G401.6 (cell line): Measurements from ENCODE around the gene CHAC2.
A peak's percentile ranks its signal among the peaks of the same experiment; 100 is the strongest.
"Not testable (repeated sequence)": the region's sequence is repeated elsewhere in the genome, so short reads cannot be mapped to it uniquely, and the experiment has no call there.

Experiments
- FAIRE-seq: peaks from 2 replicates; lab custom pipeline; 2012; peaks lifted over from hg19 to GRCh38; lab: Jason Lieb, UNC

The CHAC2 gene

DNA sequence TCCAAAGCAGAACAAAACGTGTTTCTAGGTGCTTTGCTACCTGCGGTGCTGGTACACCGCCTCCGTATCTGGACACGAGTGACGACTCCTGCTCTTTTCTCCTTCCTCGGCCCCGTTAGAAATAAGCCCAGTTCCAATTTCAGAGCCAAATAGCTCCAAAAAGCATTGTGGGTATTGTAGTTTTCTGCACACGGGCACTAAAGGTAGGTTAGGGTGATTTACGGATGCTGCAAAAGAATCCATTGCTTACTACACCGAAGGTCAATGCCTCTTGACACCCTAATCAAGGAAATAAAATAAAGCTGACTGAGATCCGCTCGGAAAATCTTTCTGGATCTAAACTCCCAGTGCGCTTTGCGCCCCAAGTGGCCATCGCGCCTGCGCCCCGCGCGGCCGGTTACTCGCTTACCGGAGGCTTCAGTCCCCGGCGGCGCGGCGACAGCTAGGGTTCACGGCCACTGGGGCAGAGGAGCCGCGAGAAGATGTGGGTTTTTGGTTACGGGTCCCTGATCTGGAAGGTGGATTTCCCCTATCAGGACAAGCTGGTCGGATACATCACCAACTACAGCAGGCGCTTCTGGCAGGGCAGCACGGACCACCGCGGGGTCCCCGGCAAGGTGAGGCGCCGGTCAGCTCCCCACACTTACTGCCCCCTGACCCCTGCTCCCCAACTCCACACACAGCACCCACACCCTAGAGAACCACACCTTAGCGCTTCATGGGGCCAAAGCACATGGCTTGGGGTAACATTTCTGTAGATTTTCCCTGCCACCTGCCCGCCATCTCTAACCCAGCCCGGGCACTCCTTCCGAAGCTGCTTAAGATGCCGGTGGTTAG is at the start of gene CHAC2:
CHAC2 (plus strand) TSS at position 400 of the 837 bp plus-strand sequence; CDS start at position 483, 83 bp downstream.
- FAIRE-seq: peak; percentile 80

- FAIRE-seq: not testable (repeated sequence)
Observed at GRCh38 chr2:53720944-53721343, 46.7 kb upstream of the CHAC2 start.

GRCh38 chr2:53724536-53724935 is 43.1 kb upstream of the CHAC2 start:
- no peak for FAIRE-seq

GRCh38 chr2:53725662-53726061 is 41.9 kb upstream of the CHAC2 start:
- FAIRE-seq: no peak

GRCh38 chr2:53727921-53728320 is 39.7 kb upstream of the CHAC2 start:
- no peak for FAIRE-seq

- FAIRE-seq: no peak
Observed at GRCh38 chr2:53729143-53729762, 38.4 kb upstream of the CHAC2 start.

- no peak for FAIRE-seq
Observed at GRCh38 chr2:53737091-53737490, 30.5 kb upstream of the CHAC2 start.

- FAIRE-seq: no peak
Observed at GRCh38 chr2:53739032-53739431, 28.6 kb upstream of the CHAC2 start.

- FAIRE-seq: peak; percentile 85
Observed at GRCh38 chr2:53740170-53740569, 27.4 kb upstream of the CHAC2 start.

DNA sequence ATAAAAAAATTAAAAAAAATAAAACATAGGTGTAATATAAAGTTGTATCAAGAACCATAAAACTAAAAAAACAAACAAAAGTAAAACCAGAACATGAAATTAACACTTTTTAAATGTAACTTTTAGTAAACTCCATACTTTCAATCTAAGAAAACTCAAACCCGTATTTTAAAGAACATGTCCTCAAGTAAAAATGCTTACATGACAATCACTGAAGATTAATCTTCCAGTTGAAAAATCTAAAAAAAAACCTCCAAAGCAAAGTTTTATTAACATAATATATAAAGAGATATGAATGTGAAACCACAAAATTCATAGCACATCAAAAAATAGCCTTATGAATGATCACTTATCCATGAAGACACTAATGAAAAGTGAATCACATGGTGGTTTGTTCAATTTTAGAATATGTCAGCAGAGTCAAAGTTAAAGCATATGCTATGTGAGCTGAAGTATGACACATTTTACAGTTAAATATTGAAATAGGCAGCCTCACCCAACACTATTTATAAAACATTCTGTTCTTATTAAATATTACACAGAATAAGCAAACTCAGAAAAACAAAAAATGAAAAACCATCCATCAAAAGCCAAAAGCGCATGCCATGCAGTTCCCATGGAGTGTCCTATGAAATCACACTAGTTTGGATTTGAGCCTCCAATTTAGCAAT is 23.1 kb upstream of the CHAC2 start:
- FAIRE-seq: no peak

DNA sequence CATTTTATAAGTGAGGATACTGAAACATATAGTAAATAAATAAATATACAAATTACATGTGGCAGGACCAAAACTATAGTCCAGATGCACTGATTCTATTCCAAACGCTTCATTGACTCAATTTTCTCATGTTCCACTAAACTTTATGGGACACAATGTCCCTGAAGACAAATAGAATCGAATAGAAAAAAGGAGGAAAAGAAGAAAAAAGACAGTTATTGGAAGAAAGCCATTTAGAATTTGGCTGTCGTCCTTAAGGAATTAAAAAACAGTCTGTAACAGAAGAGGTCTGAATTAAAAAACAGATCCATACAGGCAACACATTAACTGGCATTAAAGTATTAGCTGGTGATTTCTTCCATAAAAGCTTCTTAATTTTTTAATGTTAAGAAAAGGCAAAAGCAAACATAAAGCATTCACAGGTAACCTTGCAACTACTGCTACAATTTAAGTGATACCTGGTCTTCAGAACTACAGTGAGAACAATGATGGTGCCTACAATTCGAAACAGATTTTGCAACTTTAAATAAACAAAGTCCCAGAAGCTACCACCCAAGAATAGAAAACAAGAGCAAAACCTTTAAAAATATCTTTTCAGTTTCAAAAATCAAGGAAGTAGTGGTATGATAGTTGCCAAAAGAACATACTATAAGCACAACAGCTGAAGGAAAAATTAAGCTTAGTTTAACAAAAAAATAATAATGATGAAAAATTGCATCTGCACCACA is 17.4 kb upstream of the CHAC2 start:
- FAIRE-seq: no peak

DNA sequence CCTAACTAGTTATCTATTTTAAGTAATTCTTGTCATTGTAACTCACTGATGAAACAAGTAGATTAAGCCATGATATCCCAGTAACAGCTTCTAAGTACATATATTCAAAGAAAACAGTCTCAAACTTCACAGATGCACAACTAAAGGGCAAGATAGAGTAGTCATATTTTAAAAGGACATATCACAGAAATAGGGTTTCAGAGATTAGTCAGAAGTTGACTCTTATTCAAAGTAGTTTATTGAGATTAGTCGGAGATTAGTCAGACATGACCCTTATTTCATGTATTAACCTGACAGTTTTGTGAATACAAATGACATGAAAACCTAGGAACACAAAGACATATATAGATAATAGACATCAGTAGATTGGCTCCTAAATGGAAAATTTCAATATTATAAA is 15.9 kb upstream of the CHAC2 start:
- no peak for FAIRE-seq

GRCh38 chr2:53752385-53752784 is 15.2 kb upstream of the CHAC2 start:
- no peak for FAIRE-seq

- no peak for FAIRE-seq
Observed at GRCh38 chr2:53753041-53753440, 14.6 kb upstream of the CHAC2 start.

DNA sequence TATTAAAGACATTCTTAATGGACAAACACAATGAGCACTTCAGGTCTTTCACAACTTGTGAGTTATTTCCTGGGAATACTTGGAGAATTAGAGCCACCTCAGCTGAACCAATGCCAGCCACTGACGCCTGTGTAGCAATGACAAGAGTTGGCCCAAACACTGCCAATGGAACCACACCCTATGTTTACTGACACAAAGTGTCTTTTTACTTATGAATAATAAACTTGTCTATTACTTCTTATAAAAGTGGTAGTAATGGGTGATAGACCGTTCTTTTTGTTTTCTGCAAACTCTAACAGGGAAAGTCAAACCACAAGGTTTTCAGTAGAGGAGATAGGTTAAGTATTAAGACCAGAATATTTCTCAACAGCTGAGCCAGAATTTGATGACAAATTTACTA is 12.5 kb upstream of the CHAC2 start:
- no peak for FAIRE-seq

DNA sequence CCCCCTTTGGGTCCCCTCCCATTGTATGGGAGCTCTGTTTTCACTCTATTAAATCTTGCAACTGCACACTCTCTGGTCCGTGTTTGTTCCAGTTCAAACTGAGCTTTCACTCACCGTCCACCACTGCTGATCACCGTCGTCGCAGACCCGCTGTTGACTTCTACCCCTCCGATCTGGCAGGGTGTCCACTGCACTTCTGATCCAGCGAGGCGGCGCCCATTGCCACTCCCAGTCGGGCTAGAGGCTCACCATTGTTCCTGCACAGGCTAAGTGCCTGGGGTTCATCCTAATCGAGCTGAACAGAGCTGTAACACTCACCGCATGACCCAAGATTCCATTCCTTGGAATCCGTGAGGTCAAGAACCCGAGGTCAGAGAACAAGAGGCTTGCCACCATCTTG is 11.0 kb upstream of the CHAC2 start:
- no peak for FAIRE-seq

DNA sequence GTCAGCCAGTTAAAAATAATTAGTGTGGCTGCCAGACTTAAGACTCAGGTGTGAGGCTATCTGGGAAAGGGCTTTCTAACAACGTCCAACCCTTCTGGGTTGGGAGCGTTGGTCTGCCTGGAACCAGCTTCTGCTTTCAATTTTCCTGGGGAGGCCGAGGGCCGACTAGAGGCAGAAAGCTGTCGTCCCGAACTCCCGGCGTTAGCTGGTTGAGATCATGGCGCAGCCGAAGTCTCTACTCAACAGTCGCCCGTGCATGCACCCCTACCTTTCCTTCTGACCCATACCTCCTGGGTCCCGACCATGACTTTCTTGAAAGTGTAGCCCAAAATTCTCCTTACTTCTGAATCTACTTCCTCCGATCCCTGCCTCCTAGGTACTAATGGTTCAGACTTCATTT is 10.4 kb upstream of the CHAC2 start:
- not testable (repeated sequence) for FAIRE-seq

DNA sequence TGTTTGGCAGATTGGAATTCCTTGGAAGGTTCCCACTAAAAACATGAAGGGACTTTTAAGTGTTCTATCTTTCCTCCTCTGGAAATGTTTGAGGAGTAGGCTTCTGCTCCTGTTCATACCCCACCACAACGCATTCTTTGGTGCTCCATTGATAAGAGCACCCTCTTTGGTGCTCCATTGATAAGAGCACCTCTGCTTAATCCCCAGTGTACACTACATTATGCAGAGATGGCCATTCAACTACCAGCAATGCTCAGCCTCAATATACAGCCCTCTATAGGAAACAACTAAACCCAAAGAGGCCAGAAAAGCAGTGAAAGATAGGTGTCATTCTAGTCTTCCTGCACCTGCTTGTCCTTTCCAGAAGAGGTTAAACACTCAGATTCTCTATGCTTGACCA is 1.8 kb upstream of the CHAC2 start:
- FAIRE-seq: no peak

DNA sequence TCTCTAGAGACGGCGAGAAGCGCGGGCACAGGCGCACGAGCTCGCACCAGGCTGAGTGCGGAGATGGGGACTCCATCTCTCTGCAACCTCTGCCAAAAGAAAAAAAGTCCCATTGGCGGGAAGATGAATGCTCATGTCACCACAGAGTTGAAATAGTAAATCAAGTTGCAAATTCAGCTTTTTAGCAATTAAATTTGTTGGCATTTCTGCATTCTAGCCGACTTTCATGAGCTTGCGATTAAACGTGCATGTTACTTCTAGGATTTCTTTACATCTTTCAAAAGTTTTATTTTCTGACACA is 588 bp downstream of the CHAC2 start:
- no peak for FAIRE-seq

- FAIRE-seq: no peak
Observed at GRCh38 chr2:53769318-53769945, 1.8 kb downstream of the CHAC2 start.

DNA sequence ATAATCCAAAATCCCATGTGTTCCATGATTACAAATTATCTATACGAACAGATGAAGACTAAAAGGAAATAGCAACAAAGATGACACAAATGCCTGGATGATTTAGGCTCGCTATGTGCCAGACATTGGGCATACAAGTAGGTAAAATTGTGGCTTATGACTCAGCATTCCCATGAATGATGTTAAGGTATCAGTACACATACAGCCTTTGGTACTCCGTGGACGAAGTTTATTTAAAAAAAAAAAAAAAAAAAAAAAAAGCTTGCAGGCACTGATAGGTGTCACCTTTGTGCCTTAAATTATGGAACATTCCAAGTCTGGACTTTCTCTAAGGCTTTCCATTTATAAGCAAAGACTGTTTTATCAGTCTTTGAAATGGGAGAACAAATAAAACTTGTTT is 2.7 kb downstream of the CHAC2 start:
- FAIRE-seq: peak; percentile 13

DNA sequence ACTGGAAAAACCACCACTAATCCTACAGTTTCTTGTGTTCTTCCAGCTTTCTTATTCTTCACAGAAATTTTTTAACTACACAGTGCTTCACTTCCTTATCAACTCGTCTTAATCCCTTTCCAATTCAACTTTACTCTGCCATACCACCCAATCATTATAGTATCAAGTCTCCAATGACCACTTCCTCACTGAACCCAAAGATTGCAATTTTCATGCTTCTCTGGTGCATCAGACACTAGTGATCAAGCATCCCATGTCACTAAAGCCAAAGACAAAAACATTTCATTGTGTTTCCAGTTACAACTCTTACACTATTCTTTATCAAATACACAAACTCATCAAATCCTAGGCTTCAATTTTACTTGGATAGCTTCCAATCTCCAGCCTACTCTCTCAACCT is 9.5 kb downstream of the CHAC2 start:
- no peak for FAIRE-seq
